Liver (tissue), 9 donors: ENCODE data around the gene TENM3. TPM values are rescaled to one million over a fixed set of nuclear protein-coding genes. Genes with fewer than 3 reads are reported as not detected.

ENCODE experiments used
- DNase-seq: peaks from one replicate; pipeline ENCODE4 v3.0.0-alpha.2; 2017; ENCODE audit warnings: low spot score
- H3K27ac ChIP-seq, 2 donors: one replicate each; pipeline ENCODE4 v1.7.0; 2013; ENCODE audit warnings: inconsistent platforms in 2 of 2, low read length in 2 of 2, control low read depth in 1 of 2, low read depth in 1 of 2, mild to moderate bottlenecking in 1 of 2
- H3K27me3 ChIP-seq, 4 donors: one replicate each; pipeline versions ENCODE4 v1.6.1 to v1.7.0; 2013; ENCODE audit warnings: low read length in 3 of 4, inconsistent platforms in 1 of 4, mild to moderate bottlenecking in 1 of 4, moderate library complexity in 1 of 4; ENCODE audit not compliant: control insufficient read depth in 4 of 4, insufficient read depth in 4 of 4
- H3K36me3 ChIP-seq, 4 donors: one replicate each; pipeline versions ENCODE4 v1.6.1 to v1.7.0; 2013; ENCODE audit warnings: low read length in 3 of 4, mild to moderate bottlenecking in 3 of 4, low read depth in 1 of 4, moderate library complexity in 1 of 4; ENCODE audit not compliant: control insufficient read depth in 4 of 4, insufficient read depth in 3 of 4
- H3K4me1 ChIP-seq, 4 donors: one replicate each; pipeline versions ENCODE4 v1.6.1 to v1.7.0; 2013; ENCODE audit warnings: low read length in 3 of 4, mild to moderate bottlenecking in 3 of 4, moderate library complexity in 1 of 4; ENCODE audit not compliant: control insufficient read depth in 4 of 4, insufficient read depth in 4 of 4
- H3K4me3 ChIP-seq, 3 donors: one replicate each; pipeline versions ENCODE4 v1.6.1 to v1.7.0; 2013; ENCODE audit warnings: low read length in 3 of 3, control low read depth in 1 of 3, low read depth in 1 of 3, mild to moderate bottlenecking in 1 of 3
- H3K9ac ChIP-seq, 2 donors: one replicate each; pipeline ENCODE4 v1.7.0; 2013; ENCODE audit warnings: low read length in 2 of 2, mild to moderate bottlenecking in 2 of 2, moderate library complexity in 2 of 2, control low read depth in 1 of 2, low read depth in 1 of 2
- H3K9me3 ChIP-seq, 4 donors: one replicate each; pipeline versions ENCODE4 v1.6.1 to v1.7.0; 2013; ENCODE audit warnings: low read length in 3 of 4; ENCODE audit not compliant: control insufficient read depth in 4 of 4
- ATF3 ChIP-seq: IDR thresholded peaks from 2 replicates; pipeline ENCODE4 v1.6.1; 2016; ENCODE audit warnings: antibody characterized with exemption
- CTCF ChIP-seq: fragments of 150-350 bp; IDR thresholded peaks from 2 replicates; pipeline ENCODE4 v1.5.1; 2017; ENCODE audit warnings: improper control_type of control experiment, low read depth, low read length; ENCODE audit not compliant: missing input control
- EGR1 ChIP-seq, 2 donors: IDR thresholded peaks; 2 replicates each; pipeline ENCODE4 v1.6.1; 2016 to 2018; ENCODE audit warnings: antibody characterized with exemption in 2 of 2, low read depth in 2 of 2
- FOXA1 ChIP-seq: IDR thresholded peaks from 2 replicates; pipeline ENCODE4 v1.6.1; 2016; ENCODE audit warnings: antibody characterized with exemption
- FOXA2 ChIP-seq: IDR thresholded peaks from 2 replicates; pipeline ENCODE4 v1.6.1; 2016; ENCODE audit warnings: antibody characterized with exemption
- GABPA ChIP-seq, 2 donors: IDR thresholded peaks in 1 of 2; conservative IDR thresholded peaks in 1 of 2; 2 replicates each; pipeline ENCODE4 v1.6.1; 2016; ENCODE audit warnings: antibody characterized with exemption in 2 of 2, mild to moderate bottlenecking in 1 of 2, moderate library complexity in 1 of 2
- HNF4A ChIP-seq, 2 donors: conservative IDR thresholded peaks; 2 replicates each; pipeline ENCODE4 v1.6.1; 2016; ENCODE audit warnings: antibody characterized with exemption in 2 of 2, mild to moderate bottlenecking in 2 of 2
- HNF4G ChIP-seq: IDR thresholded peaks from 2 replicates; pipeline ENCODE4 v1.6.1; 2016; ENCODE audit warnings: antibody characterized with exemption
- JUND ChIP-seq, 2 donors: IDR thresholded peaks; 2 replicates each; pipeline ENCODE4 v1.6.1; 2016; ENCODE audit warnings: antibody characterized with exemption in 2 of 2
- MAX ChIP-seq: IDR thresholded peaks from 2 replicates; pipeline ENCODE4 v1.6.1; 2016; ENCODE audit warnings: antibody characterized with exemption
- NR2F2 ChIP-seq: IDR thresholded peaks from 2 replicates; pipeline ENCODE4 v1.6.1; 2016; ENCODE audit warnings: antibody characterized with exemption
- RAD21 ChIP-seq, 2 donors: IDR thresholded peaks; 2 replicates each; pipeline ENCODE4 v1.6.1; 2016; ENCODE audit warnings: antibody characterized with exemption in 2 of 2, mild to moderate bottlenecking in 2 of 2
- REST ChIP-seq: IDR thresholded peaks from 2 replicates; pipeline ENCODE4 v1.6.1; 2016; ENCODE audit warnings: antibody characterized with exemption, mild to moderate bottlenecking
- RXRA ChIP-seq, 2 donors: IDR thresholded peaks; 2 replicates each; pipeline ENCODE4 v1.6.1; 2017 to 2018; ENCODE audit warnings: antibody characterized with exemption in 2 of 2, mild to moderate bottlenecking in 1 of 2
- SP1 ChIP-seq: IDR thresholded peaks from 2 replicates; pipeline ENCODE4 v1.6.1; 2018; ENCODE audit warnings: antibody characterized with exemption, mild to moderate bottlenecking
- TAF1 ChIP-seq: conservative IDR thresholded peaks from 2 replicates; pipeline ENCODE4 v1.6.1; 2016; ENCODE audit warnings: antibody characterized with exemption, mild to moderate bottlenecking
- YY1 ChIP-seq: IDR thresholded peaks from 2 replicates; pipeline ENCODE4 v1.6.1; 2016; ENCODE audit warnings: antibody characterized with exemption, mild to moderate bottlenecking
- ZBTB33 ChIP-seq: IDR thresholded peaks from 2 replicates; pipeline ENCODE4 v1.6.1; 2016; ENCODE audit warnings: antibody characterized with exemption
- WGBS: extraction: QIAGEN DNeasy Blood & Tissue Kit; methylation state at CpG from one replicate; pipeline ENCODE4 v1.1.7; 2013; 5-methylcytosine and 5-hydroxymethylcytosine counted together
- polyA plus RNA-seq, 2 donors: library from polyadenylated mRNA; stranded (reverse) in 1 of 2; unstranded in 1 of 2; fragments of 200-250 nt in 1 of 2; fragments of >200 nt in 1 of 2; fragmentation: Nextera tagmentation in 1 of 2; extraction: Ambion mirVana in 1 of 2; gene quantifications; one replicate each; pipeline versions ENCODE4 v1.2.1 to v1.2.3, GENCODE V29; 2013 to 2015
- total RNA-seq, 2 donors: library from RNA; depleted of rRNA; stranded (reverse); fragments of >200 nt; gene quantifications; one replicate each; pipeline ENCODE4 v1.2.3, GENCODE V29; 2014
- donor health status: healthy.
- donor health status: healthy.
- donor health status: healthy.
- donor health status: healthy.
- donor health status: healthy.

The TENM3 gene
- total and polyA plus RNA-seq, 4 donors: 0.32 to 16.8 (median 0.70) TPM

- no peak for TF ChIP-seq ZBTB33
- TF ChIP-seq GABPA (IDR thresholded peaks at IDR 0.05 in 1 of 2, conservative IDR thresholded peaks at IDR 0.05 in 1 of 2): no peak
- no peak for TF ChIP-seq SP1
- no peak for TF ChIP-seq YY1
- TF ChIP-seq ATF3: no peak
- no peak for TF ChIP-seq HNF4G
- no peak for TF ChIP-seq RXRA (IDR thresholded peaks at IDR 0.05)
These were observed 506.5 kb downstream of the TENM3 start (continued) for GRCh38 chr4:182749667-182750167.

- Histone ChIP-seq H3K4me1 (no peaks in the 10 kb centered on the region), H3K27me3 (no peaks in the 10 kb centered on the region), H3K27ac (no peak overlapping the region), H3K4me3 (no peak overlapping the region), H3K9me3 (no peaks in the 10 kb centered on the region), H3K36me3 (no peaks in the 10 kb centered on the region), H3K9ac (no peak overlapping the region)
- DNase-seq: no peak
- TF ChIP-seq HNF4G (no peak), GABPA (IDR thresholded peaks at IDR 0.05 in 1 of 2, conservative IDR thresholded peaks at IDR 0.05 in 1 of 2) (no peak), YY1 (no peak), NR2F2 (no peak), SP1 (no peak), ATF3 (no peak), EGR1 (IDR thresholded peaks at IDR 0.05; ENCODE audit: low read depth in 2 of 2) (no peak), RAD21 (IDR thresholded peaks at IDR 0.05) (no peak), ZBTB33 (no peak), HNF4A (conservative IDR thresholded peaks at IDR 0.05) (no peak), TAF1 (no peak), CTCF (no peak), FOXA1 (no peak), MAX (no peak), REST (no peak), FOXA2 (no peak), JUND (IDR thresholded peaks at IDR 0.05) (no peak), RXRA (IDR thresholded peaks at IDR 0.05) (no peak)
- 89% methylated on average over 2 of the region's 2 CpGs for WGBS
These were observed 509.1 kb downstream of the TENM3 start for GRCh38 chr4:182752158-182752910.
